ENCODE data around the gene MGMT.

GRCh38 chr10:129815898-129816655, 349.0 kb downstream of the MGMT start:
- TF ChIP-seq, protein P1, sequence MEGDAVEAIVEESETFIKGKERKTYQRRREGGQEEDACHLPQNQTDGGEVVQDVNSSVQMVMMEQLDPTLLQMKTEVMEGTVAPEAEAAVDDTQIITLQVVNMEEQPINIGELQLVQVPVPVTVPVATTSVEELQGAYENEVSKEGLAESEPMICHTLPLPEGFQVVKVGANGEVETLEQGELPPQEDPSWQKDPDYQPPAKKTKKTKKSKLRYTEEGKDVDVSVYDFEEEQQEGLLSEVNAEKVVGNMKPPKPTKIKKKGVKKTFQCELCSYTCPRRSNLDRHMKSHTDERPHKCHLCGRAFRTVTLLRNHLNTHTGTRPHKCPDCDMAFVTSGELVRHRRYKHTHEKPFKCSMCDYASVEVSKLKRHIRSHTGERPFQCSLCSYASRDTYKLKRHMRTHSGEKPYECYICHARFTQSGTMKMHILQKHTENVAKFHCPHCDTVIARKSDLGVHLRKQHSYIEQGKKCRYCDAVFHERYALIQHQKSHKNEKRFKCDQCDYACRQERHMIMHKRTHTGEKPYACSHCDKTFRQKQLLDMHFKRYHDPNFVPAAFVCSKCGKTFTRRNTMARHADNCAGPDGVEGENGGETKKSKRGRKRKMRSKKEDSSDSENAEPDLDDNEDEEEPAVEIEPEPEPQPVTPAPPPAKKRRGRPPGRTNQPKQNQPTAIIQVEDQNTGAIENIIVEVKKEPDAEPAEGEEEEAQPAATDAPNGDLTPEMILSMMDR (conservative IDR thresholded peaks at IDR 0.05 in 1 of 2, IDR thresholded peaks at IDR 0.05 in 1 of 2; ENCODE audit: low read depth in 1 of 2, low read length in 2 of 2) = no peak
- TF ChIP-seq EZH2 (IDR thresholded peaks at IDR 0.05; ENCODE audit: low read length, missing control alignments) = no peak

All from fibroblast of lung (primary cell).